Adrenal gland (tissue), 12 donors: ENCODE measurements around the gene DSTN. TPM values are rescaled to one million over a fixed set of nuclear protein-coding genes. Genes with fewer than 3 reads are reported as not detected.

ENCODE experiments used
- DNase-seq, 7 donors: peaks; one replicate each; pipeline ENCODE4 v3.0.0-alpha.2; 2019 to 2020
- H3K27ac ChIP-seq, 5 donors: fragments of 200-600 bp; sonication (generic) in 4 of 5; 1 replicate in 3 of 5; 2 replicates in 2 of 5; pipeline versions ENCODE4 v1.5.1 to v1.8.0; 2016 to 2020; ENCODE audit warnings: mild to moderate bottlenecking in 1 of 5
- H3K27me3 ChIP-seq: fragments of 200-600 bp; 2 replicates; pipeline ENCODE4 v1.8.0; 2021
- H3K36me3 ChIP-seq, 2 donors: fragments of 200-600 bp; replicated peaks in 1 of 2; 1 replicate in 1 of 2; 2 replicates in 1 of 2; pipeline versions ENCODE4 v1.5.1 to v1.8.0; 2018 to 2022
- H3K4me1 ChIP-seq, 2 donors: fragments of 200-600 bp; replicated peaks in 1 of 2; 1 replicate in 1 of 2; 2 replicates in 1 of 2; pipeline versions ENCODE4 v1.5.1 to v1.8.0; 2018 to 2021
- H3K4me3 ChIP-seq, 4 donors: fragments of 200-600 bp; sonication (generic) in 3 of 4; one replicate each; pipeline ENCODE4 v1.5.1; 2016 to 2018
- H3K9me3 ChIP-seq, 3 donors: fragments of 200-600 bp; sonication (generic) in 1 of 3; replicated peaks in 1 of 3; 1 replicate in 2 of 3; 2 replicates in 1 of 3; pipeline versions ENCODE4 v1.5.1 to v1.8.0; 2016 to 2021
- CTCF ChIP-seq, 6 experiments: fragments of 450-650 bp in 4 of 6; fragments of 200-600 bp in 2 of 6; sonication (generic) in 1 of 6; IDR thresholded peaks; 1 replicate in 5 of 6; 2 replicates in 1 of 6; pipeline versions ENCODE4 v1.5.1 to v1.8.0; 2016 to 2021; ENCODE audit warnings: antibody characterized with exemption in 6 of 6, mild to moderate bottlenecking in 2 of 6, moderate library complexity in 1 of 6
- POLR2A ChIP-seq, 2 donors: fragments of 450-650 bp; IDR thresholded peaks; one replicate each; pipeline ENCODE4 v1.6.1; 2017; ENCODE audit warnings: antibody characterized with exemption in 2 of 2, mild to moderate bottlenecking in 2 of 2, moderate library complexity in 1 of 2
- WGBS, 4 donors: extraction: QIAGEN DNeasy Blood & Tissue Kit in 2 of 4; methylation state at CpG; one replicate each; pipeline versions ENCODE4 v1.1.5 to v1.1.7; 2013 to 2017; 5-methylcytosine and 5-hydroxymethylcytosine counted together
- intact Hi-C, 2 donors: fragments of 100-400 bp; cut with DNase I; formaldehyde crosslinking; loops; one replicate each; pipeline versions ENCODE4 v1.14.1 to v1.15.0; 2022 to 2023
- polyA plus RNA-seq, 3 donors: library from polyadenylated mRNA; stranded (reverse); fragments of 200-250 nt in 2 of 3; fragments of 350-450 nt in 1 of 3; fragmentation: Illumina TruSeq in 1 of 3; extraction: RNeasy Lipid Tissue Mini Kit (QIAGEN cat#74804) in 1 of 3; gene quantifications; one replicate each; pipeline ENCODE4 v1.2.3, GENCODE V29; 2013 to 2014
- total RNA-seq, 9 donors: library from RNA; depleted of rRNA in 4 of 9; stranded (reverse); fragments of >200 nt in 4 of 9; fragments of 120-200 nt in 1 of 9; fragmentation: NEBNext Ultra II Directional in 1 of 9; extraction: Animal tissue kit (Norgen Biotek cat#: 25700) in 1 of 9; gene quantifications; one replicate each; pipeline versions ENCODE4 v1.1.0 to v1.2.4, GENCODE V29; 2013 to 2023
- donor health status: healthy with polysubstance abuse.
- donor health status: Bipolar disorder and iron deficiency.
- donor health status: DM: yes; HTN: yes; CAD: no.
- donor health status: DM: no; HTN: no; CAD: no.
- donor health status: DM: no; HTN: no; CAD: no.
- donor health status: DM: yes; HTN: yes; CAD: no.

The DSTN gene
- total and polyA plus RNA-seq, 12 donors, result 184 to 552 (median 273) TPM

GRCh38 chr20:17640146-17640874, 70.4 kb downstream of the DSTN start:
- peaks cover 0 to 35% of the 10 kb centered on the region in 2 donors for H3K36me3 ChIP-seq
- peaks cover 19 to 60% of the 10 kb centered on the region in 2 donors for H3K4me1 ChIP-seq
- intact Hi-C loops, result no loop called here
- H3K27ac ChIP-seq, result no peak overlapping the region
- H3K9me3 ChIP-seq, result no peaks in the 10 kb centered on the region
- no peaks in the 10 kb centered on the region for H3K27me3 ChIP-seq
- DNase-seq, result no peak
- WGBS, 4 donors, result 78 to 87% (median 80%) methylated on average over 10 to 12 of the region's 12 CpGs
- H3K4me3 ChIP-seq, result no peak overlapping the region
- TF ChIP-seq CTCF (IDR thresholded peaks at IDR 0.05) (no peak), POLR2A (IDR thresholded peaks at IDR 0.05) (no peak)

DNA sequence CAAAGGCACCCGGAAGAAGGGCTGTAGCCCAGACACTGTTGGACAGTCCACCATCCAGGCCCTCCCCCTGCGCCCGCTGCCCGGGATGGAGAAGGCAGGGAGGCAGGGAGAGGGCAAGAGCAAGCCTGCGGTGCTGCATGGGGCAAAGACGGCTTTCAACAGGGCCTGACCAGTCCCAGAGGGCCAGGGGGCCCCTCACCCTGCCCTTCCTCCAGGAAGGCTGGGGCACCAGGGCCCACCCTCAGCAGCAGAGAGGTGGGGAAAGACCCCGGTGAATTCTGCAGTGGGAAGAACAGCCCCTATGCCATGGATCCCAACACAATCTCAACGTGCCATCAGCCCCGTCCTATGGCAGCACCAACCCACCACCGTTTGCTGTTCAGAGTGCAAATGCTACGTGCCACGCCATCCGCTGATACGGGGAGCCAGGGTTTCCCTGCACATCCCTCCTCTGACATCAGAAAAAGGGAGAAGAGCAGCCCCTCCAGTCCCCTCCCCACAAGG, 71.1 kb downstream of the DSTN start:
- DNase-seq, result no peak
- H3K36me3 ChIP-seq, result peaks cover 0 to 31% of the 10 kb centered on the region in 2 donors
- H3K4me1 ChIP-seq, result peaks cover 12 to 54% of the 10 kb centered on the region in 2 donors
- H3K4me3 ChIP-seq, result no peak overlapping the region
- H3K27ac ChIP-seq, result no peak overlapping the region
- TF ChIP-seq CTCF (IDR thresholded peaks at IDR 0.05) (no peak), POLR2A (IDR thresholded peaks at IDR 0.05) (no peak)
- 89 to 92% (median 90%) methylated on average over 14 of the region's 14 CpGs for WGBS, 4 donors
- intact Hi-C loops, result no loop called here
- no peaks in the 10 kb centered on the region for H3K9me3 ChIP-seq
- no peaks in the 10 kb centered on the region for H3K27me3 ChIP-seq

- Histone ChIP-seq H3K27ac (no peak overlapping the region), H3K4me1 (peaks cover 12 to 54% of the 10 kb centered on the region in 2 donors), H3K27me3 (no peaks in the 10 kb centered on the region), H3K4me3 (no peak overlapping the region), H3K9me3 (no peaks in the 10 kb centered on the region), H3K36me3 (peaks cover 0 to 31% of the 10 kb centered on the region in 2 donors)
- TF ChIP-seq POLR2A (IDR thresholded peaks at IDR 0.05) (no peak), CTCF (IDR thresholded peaks at IDR 0.05) (no peak)
- 74 to 89% (median 80%) methylated on average over 15 to 18 of the region's 18 CpGs for WGBS, 4 donors
- no peak for DNase-seq
- intact Hi-C loops, result no loop called here
These were observed 71.7 kb downstream of the DSTN start for GRCh38 chr20:17641520-17641964.

GRCh38 chr20:17641993-17642392, 72.1 kb downstream of the DSTN start:
- intact Hi-C loops, result no loop called here
- H3K4me1 ChIP-seq, result peaks cover 12 to 54% of the 10 kb centered on the region in 2 donors
- 64 to 81% (median 74%) methylated on average over 7 to 11 of the region's 11 CpGs for WGBS, 4 donors

More at GRCh38 chr20:17641993-17642392, 72.1 kb downstream of the DSTN start:
- H3K4me3 ChIP-seq, result no peak overlapping the region
- DNase-seq, result no peak
- no peaks in the 10 kb centered on the region for H3K9me3 ChIP-seq
- peaks cover 0 to 31% of the 10 kb centered on the region in 2 donors for H3K36me3 ChIP-seq
- TF ChIP-seq POLR2A (IDR thresholded peaks at IDR 0.05), result no peak
- no peaks in the 10 kb centered on the region for H3K27me3 ChIP-seq
- peak overlapping the region in 1 of 5 donors; percentile 20 for H3K27ac ChIP-seq
